D721Med (cell line): ENCODE results near the gene FAM167B.

Experiments used
- DNase-seq: peaks from one replicate; pipeline ENCODE4 v3.0.0; 2011; ENCODE audit warnings: low spot score; ENCODE audit not compliant: insufficient read length
- FAIRE-seq: peaks from 2 replicates; lab custom pipeline; 2011; peaks lifted over from hg19 to GRCh38; lab: Jason Lieb, UNC
- CTCF ChIP-seq: IDR thresholded peaks from 2 replicates; pipeline ENCODE4 v1.5.1; 2012; ENCODE audit warnings: mild to moderate bottlenecking, control low read depth; ENCODE audit not compliant: insufficient read depth; ENCODE audit errors: missing control alignments

Gene FAM167B

GRCh38 chr1:32246888-32247273 lies at the start of gene FAM167B:
Gene FAM167B, plus strand, starts transcription at chr1:32247222. Its CDS starts 200 bp downstream, at chr1:32247422.
- no peak for DNase-seq
- TF ChIP-seq CTCF = no peak
- FAIRE-seq = no peak

DNA sequence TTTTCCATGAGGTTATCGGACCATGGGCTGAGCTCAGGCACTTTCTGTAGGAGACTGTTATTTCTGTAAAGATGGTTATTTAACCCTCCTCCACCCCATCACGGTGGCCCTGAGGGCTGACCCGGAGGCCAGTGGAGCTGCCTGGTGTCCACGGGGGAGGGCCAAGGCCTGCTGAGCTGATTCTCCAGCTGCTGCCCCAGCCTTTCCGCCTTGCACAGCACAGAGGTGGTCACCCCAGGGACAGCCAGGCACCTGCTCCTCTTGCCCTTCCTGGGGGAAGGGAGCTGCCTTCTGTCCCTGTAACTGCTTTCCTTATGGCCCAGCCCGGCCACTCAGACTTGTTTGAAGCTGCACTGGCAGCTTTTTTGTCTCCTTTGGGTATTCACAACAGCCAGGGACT lies 49.2 kb upstream of the FAM167B start:
- FAIRE-seq (no peak), DNase-seq (no peak)
- TF ChIP-seq CTCF = no peak

GRCh38 chr1:32198237-32199042 lies 48.6 kb upstream of the FAM167B start:
- TF ChIP-seq CTCF = no peak
- no peak for FAIRE-seq
- no peak for DNase-seq

DNA sequence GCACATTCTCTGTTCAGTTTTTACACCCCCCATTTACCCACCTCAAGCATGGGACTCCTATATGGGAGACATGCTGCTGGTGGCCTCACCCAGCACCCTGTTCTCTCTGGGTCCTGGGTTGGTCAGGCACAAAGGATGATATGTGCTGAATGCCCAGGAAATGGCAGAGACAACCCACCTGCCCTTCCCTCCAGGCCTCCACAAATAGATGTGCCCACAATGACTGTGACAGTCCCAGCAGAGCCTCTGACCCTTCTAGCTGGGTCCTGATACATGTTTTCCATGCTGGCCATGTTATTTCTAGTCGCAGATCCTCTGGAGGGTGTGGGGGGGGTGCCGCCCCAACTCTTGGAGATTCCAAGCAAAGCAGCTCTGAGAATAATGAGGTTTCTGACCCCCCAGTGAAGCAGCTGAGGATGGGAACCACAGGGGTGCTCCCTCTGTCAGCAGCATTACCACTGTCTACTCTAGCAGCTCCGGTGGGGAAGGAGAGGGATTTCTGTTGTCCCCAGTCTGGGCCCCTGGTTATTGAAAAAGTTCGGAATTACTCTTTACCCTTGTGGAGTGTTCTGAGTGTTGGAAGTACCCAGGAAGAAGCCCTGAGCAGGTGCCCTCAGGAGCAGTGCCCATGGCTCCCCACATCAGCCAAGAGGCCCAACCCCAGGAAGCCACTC lies 47.8 kb upstream of the FAM167B start:
- no peak for FAIRE-seq
- no peak for DNase-seq
- no peak for TF ChIP-seq CTCF

DNA sequence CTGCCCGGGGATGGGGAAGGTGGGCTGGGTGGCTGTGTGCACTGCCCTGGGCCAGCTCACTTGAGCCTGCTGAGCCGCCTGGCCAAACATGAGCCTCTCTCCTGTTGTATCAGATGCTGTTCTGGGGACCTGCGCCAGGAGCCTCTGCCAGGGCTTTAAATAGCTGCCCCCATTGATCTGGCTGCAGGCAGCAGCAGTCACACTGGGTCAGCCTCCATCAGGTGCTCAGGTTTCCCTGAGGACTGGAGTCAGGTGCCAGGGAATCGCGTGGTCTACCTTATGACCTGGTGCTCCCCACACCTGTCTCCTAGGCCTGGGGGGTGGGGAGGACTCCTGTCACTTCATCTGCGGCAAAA lies 47.3 kb upstream of the FAM167B start:
- no peak for DNase-seq
- FAIRE-seq = no peak
- TF ChIP-seq CTCF = no peak

DNA sequence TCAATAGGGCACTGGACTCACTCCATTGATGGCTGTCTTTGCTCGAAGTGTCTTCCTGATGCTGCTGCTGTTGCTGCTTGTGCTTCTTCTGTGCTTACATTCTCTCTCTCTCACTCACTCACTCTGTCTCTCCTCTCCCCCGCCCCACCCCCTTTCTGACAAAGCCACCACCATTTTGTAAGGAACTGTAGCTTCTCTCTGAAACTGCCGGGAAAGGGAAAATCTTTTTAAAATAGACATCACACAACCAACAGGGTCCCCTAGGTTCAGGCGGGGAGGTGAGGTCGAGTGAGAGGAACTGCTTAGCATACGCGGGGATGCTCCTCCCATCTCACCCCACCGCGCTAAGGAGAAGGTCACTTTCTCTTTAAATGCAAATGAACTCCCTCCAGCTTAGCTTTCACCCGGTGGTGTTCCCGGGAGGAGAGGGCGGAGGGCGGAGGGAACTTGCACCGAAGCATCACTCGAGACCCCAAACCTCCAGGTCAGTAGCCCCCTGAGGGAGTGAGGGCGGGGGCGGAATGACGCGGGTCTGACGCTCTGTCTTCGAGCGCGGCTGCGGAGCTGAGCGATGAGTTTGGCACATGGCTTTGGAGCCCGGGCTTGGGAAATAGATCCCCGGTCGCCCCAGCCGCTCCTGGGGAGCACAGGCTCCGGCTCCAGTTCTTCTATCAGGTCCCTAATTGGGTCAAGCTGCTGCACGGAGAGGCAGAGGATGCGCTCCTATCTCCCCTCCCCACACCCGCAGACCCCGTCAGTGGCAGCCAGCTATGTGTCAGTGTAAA lies 46.6 kb upstream of the FAM167B start, which contains the start of gene CCDC28B:
Gene CCDC28B (plus strand): TSS at position 370 of the 785 bp plus-strand sequence. CDS start 1,341 bp downstream, outside the sequence.
- peak; percentile 94 for DNase-seq
- FAIRE-seq = no peak
- no peak for TF ChIP-seq CTCF
